Activated effector memory CD4-positive, alpha-beta T cell treated with anti-CD3 and anti-CD28 coated beads, Interleukin-2, amount 50 U/mL, for 16 hours (primary cell): Measurements from ENCODE around the gene CABCOCO1.

Experiments used
- DNase-seq: peaks from one replicate; pipeline ENCODE4 v3.0.0-alpha.2; 2020

Gene CABCOCO1, protein sequence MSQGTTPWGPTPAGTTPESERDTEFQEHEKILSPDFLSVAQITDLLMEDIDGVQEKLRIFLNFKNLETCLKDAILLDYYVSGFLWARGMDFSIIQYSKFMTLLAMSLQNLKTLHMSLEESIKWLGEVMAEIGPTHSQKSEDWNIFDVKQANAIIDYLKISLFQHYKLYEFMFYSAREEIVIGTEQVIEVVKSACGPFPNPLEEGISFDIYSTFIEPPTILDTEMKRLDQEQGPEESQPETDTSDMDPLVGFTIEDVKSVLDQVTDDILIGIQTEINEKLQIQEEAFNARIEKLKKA

GRCh38 chr10:61662794-61663259 is at the start of gene CABCOCO1:
Gene CABCOCO1 (plus strand): TSS chr10:61662929. CDS start chr10:61662973, 44 bp downstream.
- DNase-seq = no peak

- DNase-seq = no peak
Measured at GRCh38 chr10:61613665-61614064, 49.1 kb upstream of the CABCOCO1 start.

DNA sequence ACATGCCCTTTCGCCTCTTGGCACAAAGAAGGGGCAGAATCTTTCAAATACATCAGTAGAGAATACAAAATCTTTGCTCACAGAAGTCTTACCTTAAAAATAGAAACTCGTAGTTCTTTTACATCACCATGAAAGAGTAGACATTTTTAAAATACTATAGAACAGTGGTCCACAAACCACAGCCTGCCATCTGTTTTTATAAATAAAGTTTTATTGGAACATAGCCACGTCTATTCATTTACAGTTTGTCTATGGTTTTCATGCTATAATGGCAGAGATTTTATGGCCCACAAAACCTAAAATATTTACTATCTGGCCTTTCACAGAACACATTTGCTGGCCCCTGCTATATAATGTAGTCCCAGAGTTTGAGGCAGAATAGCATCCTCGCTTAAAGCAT is 46.1 kb upstream of the CABCOCO1 start:
- DNase-seq = no peak

DNA sequence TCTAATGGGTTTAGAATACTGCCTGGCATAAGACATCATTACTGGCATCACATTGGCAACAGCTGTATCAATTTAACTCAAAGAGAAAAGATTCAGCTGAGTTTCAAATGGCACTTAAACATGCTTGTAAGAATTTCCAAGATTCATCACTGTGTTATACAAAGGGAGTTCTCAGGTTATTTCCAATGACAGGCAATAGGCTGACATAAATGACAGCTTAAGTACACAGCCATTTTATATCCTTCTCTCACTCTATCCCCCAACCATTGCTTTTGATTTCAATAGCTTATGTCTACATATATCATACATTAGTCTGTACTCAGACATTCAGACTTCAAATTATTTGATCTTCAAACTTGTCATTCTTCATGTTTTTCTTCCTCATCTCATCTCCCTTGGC is 45.5 kb upstream of the CABCOCO1 start:
- DNase-seq = no peak

DNA sequence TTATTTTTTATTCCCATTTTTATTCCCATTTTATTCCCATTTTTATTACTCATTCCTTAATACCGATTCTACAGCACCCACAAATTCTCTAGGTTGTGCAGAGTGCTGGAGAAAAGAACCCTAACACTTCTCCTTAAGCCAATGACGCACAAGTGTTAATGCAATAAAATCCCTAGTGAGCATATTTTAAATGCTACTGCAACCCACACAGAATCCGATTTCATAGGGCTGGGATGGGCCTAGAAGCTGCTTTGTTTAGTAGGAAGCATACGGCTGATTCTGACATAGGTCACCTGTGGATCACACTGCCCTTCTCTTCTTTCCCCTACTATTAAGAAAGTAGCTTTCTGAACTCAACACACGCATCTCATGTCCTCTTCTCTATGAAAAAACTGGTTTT is 45.1 kb upstream of the CABCOCO1 start:
- no peak for DNase-seq

GRCh38 chr10:61618388-61618961 is 44.3 kb upstream of the CABCOCO1 start:
- DNase-seq = no peak

- no peak for DNase-seq
Measured at GRCh38 chr10:61620506-61620905, 42.2 kb upstream of the CABCOCO1 start.

DNA sequence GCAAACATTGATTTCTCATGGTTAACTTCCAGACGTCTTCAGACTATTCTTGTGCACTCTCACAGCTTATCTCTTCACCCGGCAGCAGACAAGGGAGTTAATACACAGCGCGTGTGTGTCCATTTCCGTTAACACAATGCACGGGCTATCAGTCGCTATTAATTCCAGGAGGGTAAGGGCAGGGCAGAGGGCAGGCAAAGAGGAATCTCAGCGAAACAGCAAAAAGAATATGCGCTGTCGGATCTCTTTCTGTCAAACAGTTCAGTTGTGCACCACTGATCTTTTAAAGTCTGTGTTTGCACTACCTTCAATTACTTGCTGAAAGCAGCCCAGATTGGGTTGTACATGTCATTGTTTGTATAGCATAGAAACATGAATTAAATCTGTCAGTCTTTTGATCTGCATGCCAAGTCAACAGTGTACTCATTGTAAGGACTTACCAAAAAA is 41.1 kb upstream of the CABCOCO1 start:
- no peak for DNase-seq

GRCh38 chr10:61623161-61623560 is 39.6 kb upstream of the CABCOCO1 start:
- DNase-seq = no peak

GRCh38 chr10:61626209-61626608 is 36.5 kb upstream of the CABCOCO1 start:
- DNase-seq = no peak

DNA sequence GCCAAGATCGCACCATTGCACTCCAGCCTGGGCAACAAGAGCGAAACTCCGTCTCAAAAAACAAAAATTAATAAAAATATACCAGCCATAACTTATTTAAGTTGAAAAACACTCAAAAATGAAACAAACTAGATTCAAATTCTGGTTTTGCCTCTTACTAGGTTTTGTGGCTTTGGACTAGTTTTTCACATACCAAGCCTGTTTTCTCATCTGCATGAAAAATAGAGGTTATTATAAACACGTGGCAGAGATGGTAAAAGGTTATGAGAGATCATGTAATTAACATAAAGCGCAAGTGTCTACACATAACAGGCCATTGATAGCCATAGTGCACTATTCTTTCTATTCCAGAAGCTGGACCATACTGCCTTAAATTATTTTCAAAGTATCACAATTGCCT is 35.5 kb upstream of the CABCOCO1 start:
- DNase-seq = no peak

DNA sequence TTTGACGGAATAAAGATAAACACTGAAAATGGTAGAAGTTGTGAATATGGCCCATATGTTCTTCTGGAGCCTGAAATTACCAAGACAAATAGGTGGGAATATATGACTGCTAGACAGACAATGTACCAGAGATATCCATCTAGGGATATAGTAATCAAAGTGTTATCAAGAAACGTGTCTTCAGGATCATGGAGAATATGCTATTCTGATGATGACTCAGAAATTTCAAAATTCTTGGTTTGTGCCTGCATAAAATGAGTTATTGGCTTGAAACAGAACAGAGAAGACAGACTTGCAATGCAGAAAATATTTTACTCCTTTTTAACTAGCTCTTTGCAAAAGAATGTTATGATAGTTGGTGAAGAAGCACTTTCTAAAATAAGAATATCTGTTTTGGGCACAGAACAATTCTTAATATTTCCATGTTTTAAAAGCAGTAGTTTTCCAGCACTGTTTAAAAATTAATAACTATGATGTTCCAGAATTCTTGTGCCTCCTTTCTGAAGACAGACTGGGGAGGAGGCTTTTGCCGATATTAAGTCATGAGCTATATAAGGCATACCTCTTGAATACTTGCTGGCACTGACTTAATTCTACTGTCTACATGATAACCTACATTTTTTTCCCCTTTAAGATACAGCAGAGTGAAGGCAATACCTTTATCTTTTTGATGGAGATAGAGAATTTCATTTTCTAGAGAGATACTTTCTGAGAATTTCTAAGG is 34.4 kb upstream of the CABCOCO1 start:
- DNase-seq = no peak

- DNase-seq = no peak
Measured at GRCh38 chr10:61628875-61629513, 33.7 kb upstream of the CABCOCO1 start.

- DNase-seq = no peak
Measured at GRCh38 chr10:61629576-61629975, 33.2 kb upstream of the CABCOCO1 start.

DNA sequence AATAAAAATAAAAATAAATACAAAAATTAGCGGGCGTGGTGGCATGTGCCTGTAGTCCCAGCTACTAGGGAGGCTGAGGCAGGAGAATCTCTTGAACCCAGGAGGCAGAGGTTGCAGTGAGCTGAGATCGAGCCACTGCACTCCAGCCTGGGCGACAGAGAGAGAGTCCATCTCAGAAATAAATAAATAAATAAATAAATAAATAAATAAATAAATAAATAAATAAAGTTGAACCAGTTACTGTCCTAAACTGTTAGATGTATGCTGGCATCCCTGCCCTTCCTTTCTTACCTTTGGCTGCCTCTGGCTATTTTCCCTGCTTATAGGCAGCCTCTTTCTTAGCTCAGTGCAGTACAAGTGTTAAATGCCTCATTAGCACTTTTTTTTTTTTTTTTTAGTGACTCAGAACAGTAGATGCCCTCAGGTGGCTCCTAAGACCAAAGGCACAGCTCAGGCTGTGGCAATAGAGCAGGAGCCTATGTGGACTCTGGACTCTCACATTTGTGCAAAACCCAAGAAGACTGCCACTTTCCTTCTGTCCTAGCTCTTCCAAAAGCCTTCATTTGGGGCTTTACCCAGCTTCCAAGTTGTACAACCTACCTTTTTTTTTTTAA is 30.6 kb upstream of the CABCOCO1 start:
- DNase-seq = no peak

DNA sequence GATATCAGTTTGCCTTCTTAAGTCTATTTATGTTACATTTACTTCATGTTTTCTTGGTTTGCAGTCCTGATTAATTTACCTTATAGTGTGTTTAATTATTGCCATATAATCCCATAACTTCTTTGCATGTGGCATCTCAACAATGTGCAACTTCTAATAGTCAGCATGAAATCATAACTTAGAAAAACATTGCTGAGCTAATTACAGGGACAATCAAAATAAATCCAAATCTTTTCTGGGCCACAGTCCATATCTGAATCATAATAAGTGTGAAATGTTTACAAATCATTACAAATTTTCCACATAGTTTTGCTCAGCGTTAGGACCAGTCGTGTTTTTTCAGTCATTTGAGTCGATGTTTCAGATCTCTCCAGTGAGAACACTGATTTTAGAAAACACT is 29.1 kb upstream of the CABCOCO1 start:
- DNase-seq = no peak

- DNase-seq = no peak
Measured at GRCh38 chr10:61634746-61635145, 28.0 kb upstream of the CABCOCO1 start.

DNA sequence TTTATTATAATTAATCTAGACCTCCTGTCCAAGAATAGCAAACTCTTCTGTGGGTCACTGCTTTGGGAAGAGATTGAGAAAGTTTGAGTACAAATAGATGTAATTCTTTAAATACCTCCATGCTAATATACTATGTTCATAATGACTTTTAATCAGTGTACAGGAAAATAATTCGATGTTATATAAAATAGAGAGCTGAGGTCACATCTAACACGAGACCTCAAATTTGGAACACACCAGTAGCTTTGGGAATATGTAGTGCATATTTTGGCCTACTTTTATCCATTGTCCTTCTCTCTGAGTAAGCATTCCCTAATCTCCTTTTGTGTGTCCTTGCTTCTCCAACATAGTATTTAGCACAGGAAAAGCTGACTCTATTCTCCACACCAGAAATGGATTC is 27.3 kb upstream of the CABCOCO1 start:
- no peak for DNase-seq

DNA sequence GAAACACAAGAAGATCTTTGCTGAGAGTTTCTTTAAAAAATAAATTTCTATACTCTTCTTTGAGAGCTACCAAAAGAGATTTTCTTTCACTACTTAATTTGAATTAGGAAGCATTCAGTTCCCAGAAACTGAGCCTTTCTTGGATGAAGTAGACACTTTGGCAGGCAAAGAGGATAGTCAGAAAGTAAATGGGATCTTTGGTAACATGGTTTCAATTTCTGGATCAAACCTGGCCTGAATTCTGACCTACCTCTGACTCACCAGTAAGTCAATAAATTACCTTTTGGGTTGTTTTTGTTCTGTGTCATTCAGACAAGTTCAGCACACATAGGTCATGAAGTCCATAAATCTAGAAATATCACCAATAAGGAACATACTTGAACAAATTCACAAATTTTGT is 26.8 kb upstream of the CABCOCO1 start:
- no peak for DNase-seq

GRCh38 chr10:61639952-61640351 is 22.8 kb upstream of the CABCOCO1 start:
- no peak for DNase-seq

DNA sequence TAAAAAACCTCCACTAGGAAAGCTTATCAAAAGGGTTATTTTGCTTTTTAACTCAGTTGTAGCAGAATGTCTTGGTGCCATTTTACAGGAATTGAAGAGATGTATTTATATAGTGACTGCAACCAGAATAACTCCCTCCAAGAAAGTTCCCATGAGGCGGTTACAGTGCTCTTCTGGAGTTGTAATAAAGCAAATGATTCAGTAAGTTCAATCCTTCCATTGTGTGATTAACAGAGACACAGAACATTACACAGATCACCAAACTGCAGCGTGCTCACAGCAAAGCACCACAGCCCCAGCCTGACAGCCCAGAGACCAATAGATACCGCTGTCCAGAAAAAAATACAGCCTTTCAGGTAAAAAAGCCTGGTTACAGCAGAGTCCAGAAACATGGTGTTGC is 21.9 kb upstream of the CABCOCO1 start:
- no peak for DNase-seq

- DNase-seq = no peak
Measured at GRCh38 chr10:61642150-61642571, 20.6 kb upstream of the CABCOCO1 start.

GRCh38 chr10:61642676-61643075 is 20.1 kb upstream of the CABCOCO1 start:
- no peak for DNase-seq
